PFSK-1 (cell line): ENCODE data around the gene CHST11.

ENCODE experiments used
- FOXP2 ChIP-seq: optimal IDR thresholded peaks from 2 replicates; pipeline ENCODE3; 2011; ENCODE audit warnings: borderline replicate concordance, control low read depth, inconsistent platforms; ENCODE audit not compliant: insufficient read depth; ENCODE audit errors: extremely low read length, extremely low read depth
- POLR2AphosphoS5 ChIP-seq: IDR thresholded peaks from 2 replicates; pipeline ENCODE4 v1.6.1; 2012; ENCODE audit warnings: low read depth, mild to moderate bottlenecking, control low read depth, low read length, moderate library complexity
- REST ChIP-seq, 2 experiments: IDR thresholded peaks; 2 replicates each; pipeline versions ENCODE4 v1.6.1 to v1.8.0; 2011 to 2012; ENCODE audit warnings: low read depth in 2 of 2, low read length in 2 of 2, control low read depth in 1 of 2, inconsistent platforms in 1 of 2, mild to moderate bottlenecking in 1 of 2, moderate library complexity in 1 of 2; ENCODE audit not compliant: insufficient read depth in 1 of 2
- SIN3A ChIP-seq: IDR thresholded peaks from 2 replicates; pipeline ENCODE4 v1.6.1; 2012; ENCODE audit warnings: mild to moderate bottlenecking, low read length, moderate library complexity, borderline replicate concordance; ENCODE audit not compliant: insufficient read depth
- TAF1 ChIP-seq: IDR thresholded peaks from 2 replicates; pipeline ENCODE4 v1.6.1; 2012; ENCODE audit warnings: low read length, control low read depth, borderline replicate concordance; ENCODE audit not compliant: insufficient read depth

The CHST11 gene

DNA sequence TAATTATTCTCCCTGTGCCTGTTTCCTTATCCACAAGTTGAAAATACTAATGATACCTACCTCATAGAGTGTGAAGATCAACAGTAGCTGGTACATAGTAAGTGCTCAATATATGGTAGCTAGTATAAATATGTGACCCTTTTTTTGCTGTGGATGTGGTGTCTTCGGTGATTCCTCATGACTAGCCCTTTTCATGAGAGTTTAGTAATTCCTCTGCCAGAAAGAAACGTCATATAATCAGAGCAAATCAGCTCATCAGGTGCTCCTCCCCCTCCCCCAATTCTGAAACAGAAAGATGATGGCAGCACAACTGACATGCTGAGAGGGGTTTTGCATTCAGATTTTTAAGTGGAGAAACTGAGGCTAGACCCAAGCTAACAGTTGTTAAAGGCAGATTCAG is 290.6 kb downstream of the CHST11 start:
- no peak for TF ChIP-seq FOXP2
- TF ChIP-seq REST (IDR thresholded peaks at IDR 0.05; ENCODE audit: insufficient read depth in 1 of 2, low read depth in 2 of 2, low read length in 2 of 2) = no peak
- no peak for TF ChIP-seq SIN3A
- TF ChIP-seq POLR2AphosphoS5 = no peak
- no peak for TF ChIP-seq TAF1

GRCh38 chr12:104747955-104748354 is 291.2 kb downstream of the CHST11 start:
- TF ChIP-seq REST (IDR thresholded peaks at IDR 0.05; ENCODE audit: insufficient read depth in 1 of 2, low read depth in 2 of 2, low read length in 2 of 2) (no peak), POLR2AphosphoS5 (no peak), SIN3A (no peak), TAF1 (no peak), FOXP2 (no peak)

- TF ChIP-seq REST (IDR thresholded peaks at IDR 0.05; ENCODE audit: insufficient read depth in 1 of 2, low read depth in 2 of 2, low read length in 2 of 2) (no peak), POLR2AphosphoS5 (no peak), TAF1 (no peak), FOXP2 (no peak), SIN3A (no peak)
These were observed 291.6 kb downstream of the CHST11 start for GRCh38 chr12:104748356-104748755.

GRCh38 chr12:104748790-104749189 is 292.0 kb downstream of the CHST11 start:
- no peak for TF ChIP-seq FOXP2
- TF ChIP-seq REST (IDR thresholded peaks at IDR 0.05; ENCODE audit: insufficient read depth in 1 of 2, low read depth in 2 of 2, low read length in 2 of 2) = no peak
- TF ChIP-seq TAF1 = no peak
- TF ChIP-seq SIN3A = no peak
- no peak for TF ChIP-seq POLR2AphosphoS5

DNA sequence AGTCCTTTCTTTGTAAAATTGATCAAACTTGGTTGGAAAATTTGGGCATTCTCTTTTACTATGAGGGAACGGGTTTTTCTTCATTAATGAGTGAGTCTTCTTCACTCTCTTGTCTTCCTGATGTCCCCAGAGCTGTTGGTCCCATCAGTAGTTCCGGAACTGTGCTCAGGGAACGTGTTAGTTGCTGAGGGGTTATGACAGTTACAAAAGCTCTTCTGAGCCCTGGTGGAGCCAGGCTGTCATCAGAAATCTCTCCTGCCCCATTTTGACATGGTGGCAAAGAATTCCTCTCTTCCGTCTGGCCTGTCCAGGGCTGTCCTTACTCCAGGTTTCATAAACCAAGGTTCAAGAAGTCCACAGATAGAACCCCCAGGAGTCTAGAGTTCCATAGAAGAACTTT is 292.8 kb downstream of the CHST11 start:
- no peak for TF ChIP-seq REST (IDR thresholded peaks at IDR 0.05; ENCODE audit: insufficient read depth in 1 of 2, low read depth in 2 of 2, low read length in 2 of 2)
- TF ChIP-seq FOXP2 = no peak
- TF ChIP-seq SIN3A = no peak
- no peak for TF ChIP-seq TAF1
- TF ChIP-seq POLR2AphosphoS5 = no peak
